ENCODE data around the gene RNF146.
"Not testable (repeated sequence)": the region's sequence is repeated elsewhere in the genome, so short reads cannot be mapped to it uniquely, and the experiment has no call there.

Gene RNF146

GRCh38 chr6:127305741-127306140 lies 39.1 kb downstream of the RNF146 start:
- H3K4me1 ChIP-seq (ENCODE audit: control insufficient read depth in 1 of 2, insufficient read depth in 2 of 2, low read length in 2 of 2): no peaks in the 10 kb centered on the region
- H3K27me3 ChIP-seq (ENCODE audit: low read depth, low read length): no peaks in the 10 kb centered on the region
- no peak overlapping the region for H3K27ac ChIP-seq (ENCODE audit: low read length)
- peaks cover 0 to 4% of the 10 kb centered on the region in 2 donors for H3K36me3 ChIP-seq (ENCODE audit: control insufficient read depth in 1 of 2, insufficient read depth in 2 of 2, low read length in 2 of 2)
- H3K4me3 ChIP-seq (ENCODE audit: low read depth in 1 of 2, low read length in 2 of 2): no peak overlapping the region
- H3K9me3 ChIP-seq (ENCODE audit: control insufficient read depth in 1 of 2, low read length in 2 of 2): peaks cover 0 to 5% of the 10 kb centered on the region in 2 donors

DNA sequence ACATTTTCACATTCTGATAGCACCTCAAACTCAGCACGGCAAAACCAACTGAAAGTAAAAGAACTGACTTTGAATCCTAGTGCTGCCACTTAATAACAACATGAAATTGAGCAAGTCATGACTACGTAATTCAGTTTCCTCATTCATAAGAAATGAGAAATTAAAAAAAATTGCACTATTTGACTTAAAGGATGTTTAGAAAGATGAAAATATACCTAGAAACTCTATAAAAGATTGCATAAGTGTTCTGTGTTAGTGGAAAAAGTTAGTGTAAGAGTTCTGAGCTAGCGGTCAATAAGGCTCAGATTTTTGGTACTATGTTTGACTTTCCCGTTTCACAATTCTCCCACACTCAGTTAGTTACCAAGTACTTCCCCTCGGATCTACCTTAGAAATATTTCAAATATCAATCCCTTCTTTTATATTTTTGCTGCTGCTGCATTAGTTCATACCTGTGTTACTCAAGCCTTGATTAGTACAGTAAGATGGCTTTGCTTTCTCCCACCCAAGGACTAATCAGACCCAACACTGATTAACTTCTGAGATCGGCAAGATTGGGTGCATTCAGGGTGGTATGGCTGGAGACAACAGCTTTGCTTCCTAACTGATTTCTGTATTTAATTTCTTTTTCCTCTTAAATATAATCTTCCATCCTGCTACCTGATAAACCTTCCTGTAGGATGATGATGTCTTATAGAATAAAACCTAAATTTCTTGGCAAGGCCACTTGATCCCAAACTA lies 50.9 kb downstream of the RNF146 start:
- peaks cover 5 to 9% of the 10 kb centered on the region in 2 donors for H3K36me3 ChIP-seq (ENCODE audit: control insufficient read depth in 1 of 2, insufficient read depth in 2 of 2, low read length in 2 of 2)
- no peaks in the 10 kb centered on the region for H3K9me3 ChIP-seq (ENCODE audit: control insufficient read depth in 1 of 2, low read length in 2 of 2)

DNA sequence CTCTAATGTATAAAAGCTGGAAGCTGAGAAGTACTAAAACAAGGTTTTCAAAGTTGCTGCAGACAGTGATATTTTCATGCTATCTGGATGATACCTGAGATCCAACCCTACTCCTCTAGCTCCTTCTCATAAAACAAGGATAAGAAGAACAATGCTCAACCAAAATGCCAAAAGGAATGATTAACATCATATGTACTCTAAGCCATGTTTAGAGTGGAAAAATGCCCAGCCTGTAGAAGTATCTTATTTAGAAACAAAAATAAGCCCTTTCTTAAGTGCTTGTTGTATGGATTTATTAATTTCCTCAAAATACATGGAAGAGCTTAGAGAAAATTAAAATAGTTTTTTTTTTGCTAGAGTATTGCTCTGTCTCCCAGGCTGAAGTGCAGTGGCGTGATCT lies 53.0 kb downstream of the RNF146 start:
- Histone ChIP-seq H3K4me1 (ENCODE audit: control insufficient read depth in 1 of 2, insufficient read depth in 2 of 2, low read length in 2 of 2) (no peaks in the 10 kb centered on the region), H3K27ac (ENCODE audit: low read length) (no peak overlapping the region), H3K4me3 (ENCODE audit: low read depth in 1 of 2, low read length in 2 of 2) (no peak overlapping the region), H3K9me3 (ENCODE audit: control insufficient read depth in 1 of 2, low read length in 2 of 2) (no peaks in the 10 kb centered on the region), H3K36me3 (ENCODE audit: control insufficient read depth in 1 of 2, insufficient read depth in 2 of 2, low read length in 2 of 2) (peaks cover 2 to 9% of the 10 kb centered on the region in 2 donors), H3K27me3 (ENCODE audit: low read depth, low read length) (no peaks in the 10 kb centered on the region)

More for the DNA sequence above, 50.9 kb downstream of the RNF146 start:
- H3K4me3 ChIP-seq (ENCODE audit: low read depth in 1 of 2, low read length in 2 of 2): no peak overlapping the region
- no peaks in the 10 kb centered on the region for H3K4me1 ChIP-seq (ENCODE audit: control insufficient read depth in 1 of 2, insufficient read depth in 2 of 2, low read length in 2 of 2)
- H3K27ac ChIP-seq (ENCODE audit: low read length): no peak overlapping the region
- H3K27me3 ChIP-seq (ENCODE audit: low read depth, low read length): no peaks in the 10 kb centered on the region

DNA sequence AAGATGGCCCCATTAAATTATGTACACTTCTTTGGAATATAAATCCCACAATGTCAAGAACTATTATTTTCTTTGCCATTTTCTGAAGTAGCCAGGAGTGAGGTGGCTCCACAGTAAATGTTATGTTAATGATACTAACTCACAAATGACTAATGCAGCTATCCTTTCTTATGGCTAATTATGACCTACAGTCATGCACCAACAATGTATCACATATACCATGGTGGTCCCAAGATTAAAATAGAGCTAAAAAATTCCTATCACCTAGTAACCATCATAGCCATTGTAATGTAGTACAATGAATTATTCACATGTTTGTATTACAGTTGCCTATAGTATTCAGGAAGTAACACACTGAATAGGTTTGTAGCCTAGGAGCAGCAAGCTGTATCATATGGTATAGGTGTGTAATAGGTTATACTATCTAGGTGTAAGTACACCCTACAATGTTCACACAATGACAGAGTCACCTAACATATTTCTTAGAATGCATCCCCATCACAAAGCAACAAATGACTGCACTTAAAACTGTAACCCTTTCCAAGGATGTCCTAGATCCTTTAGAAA lies 61.5 kb downstream of the RNF146 start:
- no peak overlapping the region for H3K27ac ChIP-seq (ENCODE audit: low read length)

GRCh38 chr6:127331256-127331655 lies 64.6 kb downstream of the RNF146 start:
- not testable (repeated sequence) for H3K27me3 ChIP-seq (ENCODE audit: low read depth, low read length); H3K27ac ChIP-seq (ENCODE audit: low read length)

More for the DNA sequence above, 61.5 kb downstream of the RNF146 start:
- no peak overlapping the region for H3K4me3 ChIP-seq (ENCODE audit: low read depth in 1 of 2, low read length in 2 of 2)
- H3K27me3 ChIP-seq (ENCODE audit: low read depth, low read length): no peaks in the 10 kb centered on the region
- peaks cover 2 to 9% of the 10 kb centered on the region in 2 donors for H3K36me3 ChIP-seq (ENCODE audit: control insufficient read depth in 1 of 2, insufficient read depth in 2 of 2, low read length in 2 of 2)
- H3K9me3 ChIP-seq (ENCODE audit: control insufficient read depth in 1 of 2, low read length in 2 of 2): no peaks in the 10 kb centered on the region
- no peaks in the 10 kb centered on the region for H3K4me1 ChIP-seq (ENCODE audit: control insufficient read depth in 1 of 2, insufficient read depth in 2 of 2, low read length in 2 of 2)

GRCh38 chr6:127332383-127332961 lies 65.8 kb downstream of the RNF146 start:
- Histone ChIP-seq H3K9me3 (ENCODE audit: control insufficient read depth in 1 of 2, low read length in 2 of 2) (no peaks in the 10 kb centered on the region), H3K36me3 (ENCODE audit: control insufficient read depth in 1 of 2, insufficient read depth in 2 of 2, low read length in 2 of 2) (peaks cover 0 to 2% of the 10 kb centered on the region in 2 donors), H3K4me1 (ENCODE audit: control insufficient read depth in 1 of 2, insufficient read depth in 2 of 2, low read length in 2 of 2) (peaks cover 0 to 3% of the 10 kb centered on the region in 2 donors), H3K27me3 (ENCODE audit: low read depth, low read length) (no peaks in the 10 kb centered on the region), H3K27ac (ENCODE audit: low read length) (no peak overlapping the region), H3K4me3 (ENCODE audit: low read depth in 1 of 2, low read length in 2 of 2) (no peak overlapping the region)

More at GRCh38 chr6:127331256-127331655, 64.6 kb downstream of the RNF146 start:
- H3K4me3 ChIP-seq (ENCODE audit: low read depth in 1 of 2, low read length in 2 of 2); H3K36me3 ChIP-seq (ENCODE audit: control insufficient read depth in 1 of 2, insufficient read depth in 2 of 2, low read length in 2 of 2); H3K9me3 ChIP-seq (ENCODE audit: control insufficient read depth in 1 of 2, low read length in 2 of 2); H3K4me1 ChIP-seq (ENCODE audit: control insufficient read depth in 1 of 2, insufficient read depth in 2 of 2, low read length in 2 of 2): not testable (repeated sequence)
